GM18499 (cell line): ENCODE data around the gene KAZN.
A peak's percentile ranks its signal among the peaks of the same experiment; 100 is the strongest.

Experiments used
- ATAC-seq: cut with Tn5 transposase; IDR thresholded peaks from one replicate; pipeline ENCODE4 v1.9.1; 2021; ENCODE audit warnings: moderate number of reproducible peaks; ENCODE audit not compliant: insufficient read depth, unreplicated experiment

The KAZN gene

GRCh38 chr1:14869187-14869586, 270.7 kb downstream of the KAZN start:
- ATAC-seq, result no peak

- ATAC-seq, result no peak
Observed at GRCh38 chr1:14871218-14871970, 272.9 kb downstream of the KAZN start.

DNA sequence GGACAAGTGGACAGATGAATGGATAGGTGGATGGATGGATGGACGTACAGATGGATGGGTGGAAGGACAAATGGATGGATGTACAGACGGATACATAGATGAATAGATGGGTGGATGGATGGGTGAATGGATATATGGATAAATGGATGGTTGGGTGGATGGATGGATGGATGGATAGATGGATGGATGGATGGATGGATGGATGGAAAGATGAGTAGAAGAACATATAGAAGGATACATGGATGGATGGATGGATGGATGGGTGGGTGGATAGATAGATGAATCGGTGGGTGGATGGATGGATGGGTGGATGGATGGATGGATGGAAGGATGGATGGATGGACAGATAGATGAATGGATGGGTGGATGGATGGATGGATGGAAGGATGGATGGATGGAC, 274.3 kb downstream of the KAZN start:
- ATAC-seq, result no peak

GRCh38 chr1:14873677-14874076, 275.2 kb downstream of the KAZN start:
- ATAC-seq, result no peak

GRCh38 chr1:14875524-14876509, 277.3 kb downstream of the KAZN start:
- no peak for ATAC-seq

DNA sequence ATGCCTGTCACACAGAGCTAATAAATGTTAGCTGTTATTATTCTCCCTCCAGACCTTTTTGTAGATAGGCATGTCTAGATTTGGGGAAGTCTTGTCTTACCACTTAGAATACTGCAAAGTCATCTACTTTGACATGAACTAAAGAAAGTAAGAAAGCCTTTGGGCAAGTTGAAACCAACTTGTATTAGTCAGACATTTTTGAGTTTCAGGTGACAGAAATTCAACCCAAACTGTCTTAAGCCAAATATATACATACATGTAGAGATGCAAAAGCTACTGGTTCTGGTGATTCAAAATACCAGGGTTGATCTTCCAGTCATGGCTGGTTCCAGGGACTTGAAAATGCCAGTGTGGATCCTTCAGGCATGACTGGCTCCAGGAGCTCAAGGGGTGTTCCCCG, 278.3 kb downstream of the KAZN start:
- no peak for ATAC-seq

DNA sequence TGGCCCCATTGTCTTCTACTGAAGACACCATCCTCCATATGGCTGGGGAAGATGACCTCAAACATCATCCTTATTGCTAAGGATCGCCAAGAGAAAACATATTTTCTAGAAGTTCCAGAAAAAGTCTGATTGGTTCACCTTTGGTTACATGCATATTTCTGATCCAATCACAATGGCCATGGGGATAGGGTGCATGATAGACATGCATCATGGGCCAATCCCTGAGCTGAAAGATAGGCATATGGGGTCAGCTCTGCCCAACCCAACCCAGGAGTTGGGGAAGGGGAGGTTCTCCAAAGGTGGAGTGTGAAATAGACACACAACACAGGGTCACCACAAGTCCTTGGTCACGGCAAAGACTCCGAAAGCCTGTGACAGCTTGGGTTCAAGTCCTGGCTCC, 278.7 kb downstream of the KAZN start:
- no peak for ATAC-seq

- ATAC-seq, result no peak
Observed at GRCh38 chr1:14878124-14878523, 279.6 kb downstream of the KAZN start.

- ATAC-seq, result no peak
Observed at GRCh38 chr1:14878951-14879350, 280.5 kb downstream of the KAZN start.

- no peak for ATAC-seq
Observed at GRCh38 chr1:14880456-14881316, 282.2 kb downstream of the KAZN start.

DNA sequence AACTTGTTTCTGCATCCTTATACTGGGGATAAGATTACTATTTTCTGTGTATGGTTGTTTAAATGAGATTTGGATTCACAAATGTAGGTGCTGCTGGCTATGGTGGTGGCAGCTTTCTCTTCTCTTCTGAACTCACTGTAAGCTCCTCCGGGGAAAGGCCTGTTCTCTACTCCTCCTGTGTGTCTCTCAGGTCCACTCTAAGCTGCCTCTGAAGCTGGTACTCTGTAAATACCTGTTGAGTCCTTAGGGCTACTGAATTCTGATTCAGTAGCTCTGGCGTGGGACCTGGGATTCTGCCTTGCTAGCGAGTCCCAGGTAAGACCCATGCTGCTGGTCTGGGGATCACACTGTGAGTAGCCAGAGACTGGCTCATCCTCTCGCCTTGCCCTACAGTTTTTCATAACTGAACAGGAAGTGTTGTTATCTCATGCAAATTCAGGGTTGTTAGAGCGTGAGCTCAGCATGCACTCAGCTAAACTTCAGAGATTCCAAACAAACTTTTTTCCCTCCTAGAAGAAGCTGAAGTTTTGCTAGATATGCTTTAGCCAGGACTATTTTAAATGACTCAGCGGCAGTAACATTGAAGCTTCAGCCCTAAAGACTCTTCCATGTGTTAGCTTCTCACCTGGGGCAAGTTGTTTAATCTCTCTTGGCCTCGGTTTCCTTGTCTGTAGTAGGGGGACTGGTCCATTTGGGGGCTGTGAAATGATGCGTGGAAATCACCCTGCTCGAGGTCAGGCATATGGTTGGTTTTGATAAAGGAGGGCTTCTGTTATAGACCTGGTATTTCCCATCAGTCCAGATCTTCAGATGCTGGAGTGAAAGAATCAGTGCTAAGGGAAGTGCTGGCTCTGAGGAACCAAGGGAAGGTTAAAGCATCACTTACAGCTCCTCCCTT, 283.5 kb downstream of the KAZN start:
- ATAC-seq, result peak; percentile 65

GRCh38 chr1:14884614-14885175, 286.2 kb downstream of the KAZN start:
- ATAC-seq, result no peak

GRCh38 chr1:14887044-14887566, 288.6 kb downstream of the KAZN start:
- no peak for ATAC-seq

- ATAC-seq, result no peak
Observed at GRCh38 chr1:14887764-14888350, 289.4 kb downstream of the KAZN start.

DNA sequence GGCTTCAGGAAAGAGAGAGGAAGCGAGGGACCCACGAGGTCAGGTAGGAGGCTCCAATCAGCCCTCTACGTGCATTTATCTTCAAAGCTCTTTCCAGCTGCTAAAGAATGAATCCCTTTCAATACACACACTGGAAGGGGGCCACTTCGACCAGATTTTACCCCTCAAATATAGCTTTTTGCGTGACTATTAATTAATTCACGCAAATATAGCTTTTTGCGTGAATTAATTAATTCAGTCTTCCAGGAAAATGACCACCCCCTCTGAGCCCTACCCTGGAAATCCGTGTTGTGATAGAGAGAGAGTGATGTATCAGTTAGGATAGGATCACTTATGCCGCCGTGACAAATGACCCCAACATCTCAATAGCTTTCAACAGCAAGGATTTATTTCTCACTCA, 289.9 kb downstream of the KAZN start:
- no peak for ATAC-seq

GRCh38 chr1:14889825-14890440, 291.4 kb downstream of the KAZN start:
- ATAC-seq, result no peak

GRCh38 chr1:14891991-14892390, 293.5 kb downstream of the KAZN start:
- no peak for ATAC-seq
